ENCODE data around the gene LTBP2. TPM values are rescaled to one million over a fixed set of nuclear protein-coding genes. Genes with fewer than 3 reads are reported as not detected.

The LTBP2 gene
- total and polyA plus RNA-seq, 2 of the 8 experiments (the other 6 are each of a cell fraction or from before 2014, with no cell fraction given): 0.48 to 0.89 TPM

DNA sequence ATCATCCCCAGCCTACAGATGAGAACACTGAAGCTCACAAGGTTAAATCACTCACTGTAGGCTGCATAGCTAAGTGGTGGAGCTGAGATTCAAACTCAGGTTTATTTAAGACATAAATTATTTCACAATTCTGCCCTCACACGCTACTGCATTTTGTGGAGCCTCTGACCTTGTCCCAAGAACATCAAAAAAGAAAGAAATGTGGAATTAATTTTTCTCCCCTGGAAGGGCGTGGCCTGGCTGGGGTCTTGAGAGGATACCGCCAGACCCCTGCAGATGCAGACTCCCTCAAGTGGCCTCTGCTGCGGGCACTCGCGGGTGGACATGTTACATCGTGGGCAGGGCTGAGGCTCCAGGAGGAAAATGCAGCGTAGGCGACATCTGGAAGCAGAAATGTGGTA, 40.6 kb downstream of the LTBP2 start:
- H3K27me3 ChIP-seq (replicated peaks in 1 of 4; ENCODE audit: control insufficient read depth in 3 of 4, extremely low read depth in 1 of 4, insufficient read depth in 3 of 4, low read length in 3 of 4): no peaks in the 10 kb centered on the region
- no peak for FAIRE-seq
- no peak overlapping the region for H2BK12ac ChIP-seq (ENCODE audit: low read depth, low read length)
- H3K79me2 ChIP-seq (ENCODE audit: control insufficient read depth in 1 of 2, insufficient read depth in 2 of 2, low read length in 2 of 2): no peaks in the 10 kb centered on the region
- no peak overlapping the region for H3K4me2 ChIP-seq (ENCODE audit: insufficient read depth in 1 of 2, low read depth in 2 of 2, low read length in 2 of 2)
- DNase-seq (ENCODE audit: low read depth in 1 of 2, low spot score in 2 of 2): no peak
- ChIA-PET CTCF (ENCODE audit: partially characterized antibody) (interaction anchor here (1.0 to 4.9 kb wide), 9 partner anchors 11 to 292 kb away, joined by 3 to 51 read pairs (median 18); partner anchors contain the start of gene LTBP2), POLR2A (ENCODE audit: partially characterized antibody) (no interaction called here)
- no peak overlapping the region for H2AFZ ChIP-seq (ENCODE audit: low read length)
- H3K36me3 ChIP-seq (ENCODE audit: control insufficient read depth in 2 of 4, insufficient read depth in 4 of 4, low read length in 3 of 4): no peaks in the 10 kb centered on the region
- no peak overlapping the region for H2BK20ac ChIP-seq (ENCODE audit: low read length)
- H4K8ac ChIP-seq (ENCODE audit: extremely low read depth, insufficient read depth, low read length): no peak overlapping the region
- no peak overlapping the region for H4K5ac ChIP-seq (ENCODE audit: insufficient read length, low read depth, low read length)
- no peaks in the 10 kb centered on the region for H3K79me1 ChIP-seq (ENCODE audit: low read depth, low read length)
- H3K14ac ChIP-seq (ENCODE audit: insufficient read length): no peak overlapping the region
- H3K4ac ChIP-seq (replicated peaks; ENCODE audit: insufficient read length, low read depth, low read length): no peak overlapping the region
- WGBS, 2 experiments (ENCODE audit: extremely low coverage in 1 of 2, insufficient coverage in 1 of 2, insufficient read length in 1 of 2, insufficient replicate concordance in 2 of 2, low coverage in 1 of 2, low lambda C conversion rate in 2 of 2, missing lambda C conversion rate in 1 of 2): 89% methylated on average over 8 of the region's 9 CpGs; no CpG with 5 or more reads in 1 of the 2 experiments
- H2BK5ac ChIP-seq (ENCODE audit: low read depth, low read length): no peak overlapping the region
- no peaks in the 10 kb centered on the region for H3K23me2 ChIP-seq (ENCODE audit: low read depth, low read length)
- no peak overlapping the region for H3K23ac ChIP-seq (ENCODE audit: insufficient read length)
- H3K9ac ChIP-seq (replicated peaks in 1 of 4; ENCODE audit: extremely low read depth in 1 of 4, low read depth in 3 of 4, low read length in 3 of 4): no peak overlapping the region
- H2BK15ac ChIP-seq (ENCODE audit: low read length): no peak overlapping the region
- H3K4me1 ChIP-seq (replicated peaks in 1 of 4; ENCODE audit: control insufficient read depth in 3 of 4, insufficient read depth in 4 of 4, low read length in 3 of 4): peaks cover 0 to 7% (median 5%) of the 10 kb centered on the region in 4 experiments; a peak in 5 of 7 replicates
- no peaks in the 10 kb centered on the region for H4K20me1 ChIP-seq (replicated peaks in 1 of 2; ENCODE audit: control insufficient read depth in 1 of 2, insufficient read depth in 2 of 2, low read length in 2 of 2)
- no peak overlapping the region for H3K4me3 ChIP-seq (ENCODE audit: extremely low read depth in 1 of 4, insufficient read depth in 2 of 4, low read depth in 3 of 4, low read length in 4 of 4)
- H3K9me3 ChIP-seq (ENCODE audit: insufficient read depth in 2 of 2, low read depth in 1 of 2, low read length in 1 of 2): no peaks in the 10 kb centered on the region
- H2BK120ac ChIP-seq (replicated peaks; ENCODE audit: low read depth, low read length): no peak overlapping the region
- no peak overlapping the region for H3K56ac ChIP-seq (replicated peaks; ENCODE audit: insufficient read length, low read depth, low read length)
- H3K18ac ChIP-seq (ENCODE audit: extremely low read depth, low read length): no peak overlapping the region
- no peak overlapping the region for H4K91ac ChIP-seq (replicated peaks; ENCODE audit: insufficient read length, low read length)
- H2AK5ac ChIP-seq (ENCODE audit: low read depth, low read length): no peak overlapping the region
- no peak overlapping the region for H3K27ac ChIP-seq (ENCODE audit: low read depth, low read length)
- TF ChIP-seq KDM4A (IDR thresholded peaks at IDR 0.05; ENCODE audit: low read depth, low read length, severe bottlenecking) (no peak), TAF1 (IDR thresholded peaks at IDR 0.05; ENCODE audit: low read depth, low read length) (no peak), EGR1 (IDR thresholded peaks at IDR 0.05; ENCODE audit: borderline replicate concordance, low read depth, low read length) (no peak), CBX5 (IDR thresholded peaks at IDR 0.05; ENCODE audit: low read depth, low read length) (no peak), POLR2A (IDR thresholded peaks at IDR 0.05; ENCODE audit: control extremely low read depth in 1 of 2, low read depth in 2 of 2, low read length in 2 of 2) (no peak), CTBP2 (IDR thresholded peaks at IDR 0.05; ENCODE audit: borderline replicate concordance, insufficient read depth, insufficient read length, low read length) (no peak), POU5F1 (IDR thresholded peaks at IDR 0.05; ENCODE audit: low read depth, low read length) (no peak), GABPA (IDR thresholded peaks at IDR 0.05; ENCODE audit: borderline replicate concordance, insufficient read depth, low read length) (no peak), HDAC6 (IDR thresholded peaks at IDR 0.05; ENCODE audit: low read depth, low read length) (no peak), SIN3A (conservative IDR thresholded peaks at IDR 0.05 in 1 of 2, IDR thresholded peaks at IDR 0.05 in 1 of 2; ENCODE audit: low read depth in 1 of 2, low read length in 2 of 2) (no peak), SUZ12 (IDR thresholded peaks at IDR 0.05; ENCODE audit: low read length) (no peak)
- TF ChIP-seq, protein P1, sequence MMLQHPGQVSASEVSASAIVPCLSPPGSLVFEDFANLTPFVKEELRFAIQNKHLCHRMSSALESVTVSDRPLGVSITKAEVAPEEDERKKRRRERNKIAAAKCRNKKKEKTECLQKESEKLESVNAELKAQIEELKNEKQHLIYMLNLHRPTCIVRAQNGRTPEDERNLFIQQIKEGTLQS (IDR thresholded peaks at IDR 0.05; ENCODE audit: insufficient read depth, low read depth, low read length): no peak

Measured in H1 (cell line).